Mucosa of descending colon (tissue), 3 donors: ENCODE results near the gene CCDC24. TPM values are rescaled to one million over a fixed set of nuclear protein-coding genes. Genes with fewer than 3 reads are reported as not detected.
A peak's percentile ranks its signal among the peaks of the same experiment; 100 is the strongest.

ENCODE experiments used
- ATAC-seq: fragments of 200-7000 bp; cut with Tn5 transposase; one replicate; pipeline ENCODE4 v1.9.1; 2020; ENCODE audit warnings: mild to moderate bottlenecking, moderate library complexity
- DNase-seq, 3 donors: peaks; one replicate each; pipeline ENCODE4 v3.0.0-alpha.2; 2020
- H3K36me3 ChIP-seq: fragments of 200-600 bp; one replicate; pipeline ENCODE4 v1.8.0; 2021; ENCODE audit warnings: low read depth, mild to moderate bottlenecking
- H3K4me1 ChIP-seq: fragments of 200-600 bp; one replicate; pipeline ENCODE4 v1.8.0; 2021; ENCODE audit warnings: low read depth, mild to moderate bottlenecking
- H3K4me3 ChIP-seq: fragments of 200-600 bp; one replicate; pipeline ENCODE4 v1.8.0; 2021; ENCODE audit warnings: mild to moderate bottlenecking
- H3K9me3 ChIP-seq: fragments of 200-600 bp; one replicate; pipeline ENCODE4 v1.8.0; 2021; ENCODE audit warnings: mild to moderate bottlenecking
- intact Hi-C, 2 donors: fragments of 100-400 bp; cut with DNase I in 1 of 2; cut with micrococcal nuclease in 1 of 2; formaldehyde crosslinking; loops; one replicate each; pipeline versions ENCODE4 v1.11.0 to v1.11.1; 2022; cut with DNase I, micrococcal nuclease
- total RNA-seq, 3 donors: library from RNA; stranded (reverse); fragmentation: NEBNext Ultra II Directional in 2 of 3; extraction: Animal tissue kit (Norgen Biotek cat#: 25700) in 2 of 3; gene quantifications; one replicate each; pipeline versions ENCODE4 v1.2.1 to v1.2.4, GENCODE V29; 2021 to 2023
- TF ChIP-seq, protein P1 (sequence below): fragments of 200-600 bp; IDR thresholded peaks from one replicate; pipeline ENCODE4 v1.8.0; 2022; ENCODE audit warnings: antibody characterized with exemption, mild to moderate bottlenecking
- donor health status: DM: no; HTN: no; CAD: no; lungs with moderate emphysema.
- donor health status: DM: no; HTN: no; CAD: no.
- donor health status: DM: no; HTN: yes; CAD: no.

The CCDC24 gene
- total RNA-seq, 3 donors from 2014 or later = 13.4 to 19.6 (median 16.9) TPM

DNA sequence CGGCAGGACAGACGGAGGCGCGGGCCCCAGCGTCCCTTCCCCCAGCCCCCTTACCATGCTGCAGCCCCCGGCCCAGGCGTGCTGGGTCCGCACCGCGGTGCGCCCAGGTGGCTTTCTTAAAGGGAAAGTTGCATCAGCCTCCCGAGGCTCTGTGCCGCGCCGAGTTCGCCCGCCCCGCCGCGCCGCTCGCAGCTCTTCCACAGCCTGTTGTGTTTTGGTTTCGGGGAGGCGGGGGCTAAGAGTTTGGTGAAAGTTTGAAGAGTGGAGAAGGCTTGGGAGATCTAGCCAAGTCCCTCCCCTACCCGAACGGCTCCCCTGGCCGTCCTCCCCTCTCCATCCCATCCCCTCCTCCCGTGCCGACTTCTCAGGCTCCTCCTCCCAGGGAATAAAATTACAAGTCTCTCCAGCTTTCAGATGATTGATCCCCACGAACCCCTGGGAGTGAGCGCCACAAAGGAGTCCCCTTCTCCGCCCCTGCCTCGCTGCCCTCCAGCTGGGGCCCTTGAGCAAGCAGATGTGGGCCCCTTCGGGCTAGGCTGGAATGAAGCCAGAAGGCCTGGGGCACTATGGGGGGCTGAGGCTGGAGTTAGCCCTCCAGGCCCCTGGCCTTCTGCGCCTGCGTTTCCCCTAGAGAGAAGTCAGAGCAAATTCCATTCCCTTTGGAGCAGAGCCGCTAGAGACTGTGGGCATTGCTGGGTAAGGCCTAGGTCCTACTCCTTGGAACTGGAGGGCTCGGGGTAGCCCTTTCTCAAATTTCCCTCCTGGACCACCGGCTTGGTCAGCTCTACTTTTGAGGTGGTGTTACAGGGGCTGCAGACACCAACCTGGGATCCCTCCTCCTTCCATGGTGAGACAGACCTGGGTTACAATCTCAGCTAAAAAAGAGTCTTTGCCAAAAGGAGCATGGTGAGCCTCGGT, 40.1 kb downstream of the CCDC24 start, which contains the start of gene SLC6A9:
SLC6A9 (minus strand) TSS at position 211 of the 918 bp plus-strand sequence. CDS start 7,185 bp downstream, outside the sequence.
- ATAC-seq = peak; percentile 11
- intact Hi-C loops = no loop called here

DNA sequence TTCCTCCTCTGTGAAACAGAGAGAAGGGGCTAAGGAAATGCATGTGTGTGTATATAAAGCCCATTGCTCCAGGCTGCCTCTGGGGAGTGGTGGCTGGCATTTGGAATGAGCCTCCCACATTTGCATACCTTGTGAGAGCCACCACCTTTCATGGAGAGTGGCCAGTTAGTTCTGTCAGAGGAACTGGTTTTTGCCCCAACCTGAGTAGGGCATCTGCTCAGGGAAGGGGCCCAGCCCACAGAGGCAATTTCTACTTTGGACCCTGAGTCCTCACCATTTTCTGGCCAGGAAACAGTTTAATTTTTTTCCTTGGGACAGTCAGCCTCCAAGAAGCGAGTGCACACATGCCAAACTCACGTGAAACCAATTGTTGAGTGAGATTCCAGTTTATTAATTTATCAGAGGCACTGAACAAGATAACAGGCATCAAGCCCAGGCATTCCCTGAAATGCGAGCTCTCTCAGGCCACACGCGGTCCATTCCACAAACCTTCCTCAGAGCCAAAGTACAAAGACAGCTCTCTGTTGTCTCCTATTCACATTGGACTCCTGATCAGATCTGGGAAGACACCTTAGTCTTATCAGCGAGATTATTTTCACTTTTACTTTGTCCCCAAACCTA, 40.9 kb downstream of the CCDC24 start:
- peak in 1 of 3 donors; percentile 41 for DNase-seq
- no peak overlapping the region for H3K4me3 ChIP-seq
- no peaks in the 10 kb centered on the region for H3K9me3 ChIP-seq
- ATAC-seq = peak; percentile 7
- intact Hi-C loops = no loop called here
- TF ChIP-seq, protein P1, sequence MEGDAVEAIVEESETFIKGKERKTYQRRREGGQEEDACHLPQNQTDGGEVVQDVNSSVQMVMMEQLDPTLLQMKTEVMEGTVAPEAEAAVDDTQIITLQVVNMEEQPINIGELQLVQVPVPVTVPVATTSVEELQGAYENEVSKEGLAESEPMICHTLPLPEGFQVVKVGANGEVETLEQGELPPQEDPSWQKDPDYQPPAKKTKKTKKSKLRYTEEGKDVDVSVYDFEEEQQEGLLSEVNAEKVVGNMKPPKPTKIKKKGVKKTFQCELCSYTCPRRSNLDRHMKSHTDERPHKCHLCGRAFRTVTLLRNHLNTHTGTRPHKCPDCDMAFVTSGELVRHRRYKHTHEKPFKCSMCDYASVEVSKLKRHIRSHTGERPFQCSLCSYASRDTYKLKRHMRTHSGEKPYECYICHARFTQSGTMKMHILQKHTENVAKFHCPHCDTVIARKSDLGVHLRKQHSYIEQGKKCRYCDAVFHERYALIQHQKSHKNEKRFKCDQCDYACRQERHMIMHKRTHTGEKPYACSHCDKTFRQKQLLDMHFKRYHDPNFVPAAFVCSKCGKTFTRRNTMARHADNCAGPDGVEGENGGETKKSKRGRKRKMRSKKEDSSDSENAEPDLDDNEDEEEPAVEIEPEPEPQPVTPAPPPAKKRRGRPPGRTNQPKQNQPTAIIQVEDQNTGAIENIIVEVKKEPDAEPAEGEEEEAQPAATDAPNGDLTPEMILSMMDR = no peak
- H3K36me3 ChIP-seq = no peaks in the 10 kb centered on the region
- H3K4me1 ChIP-seq = peaks cover 38% of the 10 kb centered on the region

More for the DNA sequence above, 40.1 kb downstream of the CCDC24 start, which contains the start of gene SLC6A9:
- H3K9me3 ChIP-seq = no peaks in the 10 kb centered on the region
- peak in 2 of 3 donors; percentile 59 to 71 for DNase-seq
- TF ChIP-seq, protein P1 = no peak
- no peaks in the 10 kb centered on the region for H3K36me3 ChIP-seq
- H3K4me3 ChIP-seq = peak within 1 kb of the TSS; percentile 56
- H3K4me1 ChIP-seq = peaks cover 44% of the 10 kb centered on the region

DNA sequence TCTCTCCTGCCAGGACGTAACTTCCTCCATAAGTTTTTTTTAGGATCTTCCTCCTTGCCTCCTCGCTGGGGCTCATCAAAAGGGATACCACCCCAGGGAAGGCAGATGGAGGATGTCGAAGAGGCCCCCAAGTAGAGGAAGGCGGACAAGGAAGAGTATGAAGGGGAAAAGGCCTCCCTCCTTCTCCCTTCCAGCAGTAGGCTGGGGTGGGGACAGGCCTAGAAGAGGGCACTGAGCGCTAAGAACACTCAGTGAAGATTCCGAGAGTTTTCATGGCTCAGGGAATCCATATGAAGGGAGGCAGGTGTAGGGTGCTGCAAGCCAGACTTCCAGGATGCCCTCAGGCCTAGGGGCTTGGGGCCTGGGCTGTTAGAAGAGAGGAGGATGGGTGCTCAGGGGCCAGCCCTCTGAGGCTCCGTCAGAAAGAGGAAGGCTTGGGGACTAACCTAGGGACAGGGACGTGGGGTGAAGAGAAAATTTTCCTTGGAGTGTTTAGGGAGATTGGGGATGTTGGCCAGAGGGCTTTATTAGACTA, 41.7 kb downstream of the CCDC24 start:
- ATAC-seq (no peak), DNase-seq (no peak)
- peaks cover 31% of the 10 kb centered on the region for H3K4me1 ChIP-seq
- H3K36me3 ChIP-seq = no peaks in the 10 kb centered on the region
- no peaks in the 10 kb centered on the region for H3K9me3 ChIP-seq
- TF ChIP-seq, protein P1 = no peak
- H3K4me3 ChIP-seq = no peak overlapping the region
- intact Hi-C loops = no loop called here

GRCh38 chr1:44033756-44034155, 42.4 kb downstream of the CCDC24 start:
- intact Hi-C loops = no loop called here

GRCh38 chr1:44034423-44034822, 43.0 kb downstream of the CCDC24 start:
- H3K36me3 ChIP-seq = no peaks in the 10 kb centered on the region
- intact Hi-C loops = no loop called here
- no peaks in the 10 kb centered on the region for H3K9me3 ChIP-seq
- DNase-seq (no peak), ATAC-seq (no peak)
- no peak overlapping the region for H3K4me3 ChIP-seq
- H3K4me1 ChIP-seq = peaks cover 20% of the 10 kb centered on the region
- TF ChIP-seq, protein P1 = no peak

More at GRCh38 chr1:44033756-44034155, 42.4 kb downstream of the CCDC24 start:
- Histone ChIP-seq H3K36me3 (no peaks in the 10 kb centered on the region), H3K9me3 (no peaks in the 10 kb centered on the region), H3K4me1 (peaks cover 26% of the 10 kb centered on the region), H3K4me3 (no peak overlapping the region)
- DNase-seq = no peak
- TF ChIP-seq, protein P1 = no peak
- no peak for ATAC-seq
